DND-41 (cell line): ENCODE results near the gene RELT.
"Not testable (repeated sequence)": the region's sequence is repeated elsewhere in the genome, so short reads cannot be mapped to it uniquely, and the experiment has no call there.

Source experiments
- ATAC-seq: fragments of 200-7000 bp; cut with Tn5 transposase; 3 replicates; pipeline ENCODE4 v1.9.1; 2021; ENCODE audit warnings: low read depth; ENCODE audit not compliant: insufficient read depth
- DNase-seq: peaks from one replicate; pipeline ENCODE4 v3.0.0-alpha.2; 2020
- H2AFZ ChIP-seq: 2 replicates; pipeline ENCODE4 v1.6.0; 2012; ENCODE audit warnings: low read depth, low read length
- H3K27ac ChIP-seq: 2 replicates; pipeline ENCODE4 v1.5.1; 2012; ENCODE audit warnings: low read length, inconsistent platforms
- H3K27me3 ChIP-seq: fragments of 200-600 bp; sonication (generic); 2 replicates; pipeline ENCODE4 v1.6.0; 2012; ENCODE audit warnings: low read length, mild to moderate bottlenecking, inconsistent platforms; ENCODE audit not compliant: insufficient read depth, poor library complexity
- H3K36me3 ChIP-seq: 2 replicates; pipeline ENCODE4 v1.5.1; 2012; ENCODE audit warnings: low read length, inconsistent platforms; ENCODE audit not compliant: insufficient read depth
- H3K4me1 ChIP-seq: 2 replicates; pipeline ENCODE4 v1.5.1; 2012; ENCODE audit warnings: mild to moderate bottlenecking, low read length; ENCODE audit not compliant: insufficient read depth
- H3K4me2 ChIP-seq: 2 replicates; pipeline ENCODE4 v1.6.0; 2012; ENCODE audit warnings: mild to moderate bottlenecking, moderate library complexity, low read length, inconsistent platforms; ENCODE audit not compliant: insufficient read depth
- H3K4me3 ChIP-seq, 2 experiments: fragments of 200-600 bp in 1 of 2; shearing (Covaris generic) in 1 of 2; 2 replicates each; pipeline ENCODE4 v1.5.1; 2012 to 2016; ENCODE audit warnings: inconsistent platforms in 2 of 2, low read length in 2 of 2, mild to moderate bottlenecking in 2 of 2, low read depth in 1 of 2, moderate library complexity in 1 of 2
- H3K79me2 ChIP-seq: 2 replicates; pipeline ENCODE4 v1.6.0; 2012; ENCODE audit warnings: low read length, inconsistent platforms; ENCODE audit not compliant: insufficient read depth
- H3K9ac ChIP-seq: 2 replicates; pipeline ENCODE4 v1.6.0; 2012; ENCODE audit warnings: low read depth, mild to moderate bottlenecking, inconsistent platforms, low read length, moderate library complexity
- H3K9me3 ChIP-seq: 2 replicates; pipeline ENCODE4 v1.5.1; 2012; ENCODE audit warnings: low read length, moderate library complexity, mild to moderate bottlenecking, inconsistent platforms; ENCODE audit not compliant: insufficient read depth, severe bottlenecking
- H4K20me1 ChIP-seq: 2 replicates; pipeline ENCODE4 v1.6.0; 2012; ENCODE audit warnings: low read length; ENCODE audit not compliant: insufficient read depth
- CTCF ChIP-seq: IDR thresholded peaks from 2 replicates; pipeline ENCODE4 v1.5.1; 2012; ENCODE audit warnings: borderline replicate concordance, low read length, moderate library complexity, mild to moderate bottlenecking; ENCODE audit not compliant: poor library complexity, severe bottlenecking; ENCODE audit errors: extremely low read depth
- EZH2 ChIP-seq: IDR thresholded peaks from 3 replicates; pipeline ENCODE4 v1.6.1; 2012; ENCODE audit warnings: borderline replicate concordance, low read depth, mild to moderate bottlenecking, moderate library complexity, low read length, inconsistent platforms; ENCODE audit not compliant: severe bottlenecking

RELT gene

GRCh38 chr11:73429121-73429750 is 53.0 kb downstream of the RELT start:
- Histone ChIP-seq H3K9ac (no peak overlapping the region), H4K20me1 (no peaks in the 10 kb centered on the region), H3K4me3 (no peak overlapping the region), H3K27me3 (no peaks in the 10 kb centered on the region), H3K36me3 (peaks cover 9% of the 10 kb centered on the region; the same call in 1 of the 2 replicates), H2AFZ (no peak overlapping the region), H3K4me1 (no peaks in the 10 kb centered on the region), H3K79me2 (no peaks in the 10 kb centered on the region), H3K4me2 (no peak overlapping the region), H3K27ac (no peak overlapping the region), H3K9me3 (no peaks in the 10 kb centered on the region)
- DNase-seq = no peak
- TF ChIP-seq EZH2 (no peak), CTCF (no peak)
- no peak for ATAC-seq

- Histone ChIP-seq H3K79me2 (no peaks in the 10 kb centered on the region), H3K4me1 (no peaks in the 10 kb centered on the region), H3K4me3 (no peak overlapping the region), H3K9ac (no peak overlapping the region), H3K4me2 (no peak overlapping the region), H2AFZ (no peak overlapping the region), H3K27ac (no peak overlapping the region), H3K36me3 (peaks cover 9% of the 10 kb centered on the region; the same call in 1 of the 2 replicates), H4K20me1 (no peaks in the 10 kb centered on the region), H3K27me3 (no peaks in the 10 kb centered on the region), H3K9me3 (no peaks in the 10 kb centered on the region)
- DNase-seq (no peak), ATAC-seq (no peak)
- TF ChIP-seq CTCF = no peak
- no peak for TF ChIP-seq EZH2
These were observed 54.1 kb downstream of the RELT start for GRCh38 chr11:73430326-73430725.

- Histone ChIP-seq H3K27ac (no peak overlapping the region), H3K27me3 (no peaks in the 10 kb centered on the region)
- TF ChIP-seq CTCF = no peak
These were observed 55.2 kb downstream of the RELT start for GRCh38 chr11:73431396-73431795.

GRCh38 chr11:73436859-73437258 is 60.7 kb downstream of the RELT start:
- not testable (repeated sequence) for H3K4me3 ChIP-seq, H4K20me1 ChIP-seq, H3K36me3 ChIP-seq, H3K9ac ChIP-seq, H3K27me3 ChIP-seq, H3K4me1 ChIP-seq, DNase-seq, H3K79me2 ChIP-seq, H3K9me3 ChIP-seq, H2AFZ ChIP-seq, H3K4me2 ChIP-seq, ATAC-seq, H3K27ac ChIP-seq

More at GRCh38 chr11:73431396-73431795, 55.2 kb downstream of the RELT start:
- Histone ChIP-seq H3K4me3 (no peak overlapping the region), H3K36me3 (peaks cover 9% of the 10 kb centered on the region; the same call in 1 of the 2 replicates), H3K9me3 (no peaks in the 10 kb centered on the region), H3K4me1 (no peaks in the 10 kb centered on the region), H3K4me2 (no peak overlapping the region), H4K20me1 (no peaks in the 10 kb centered on the region), H3K9ac (no peak overlapping the region), H2AFZ (no peak overlapping the region), H3K79me2 (no peaks in the 10 kb centered on the region)
- no peak for DNase-seq
- no peak for ATAC-seq
